ENCODE data around the gene PSMB7.

PSMB7 gene

GRCh38 chr9:124355039-124355940 is 60.0 kb downstream of the PSMB7 start:
- H3K27me3 Mint-ChIP-seq, result no peaks in the 10 kb centered on the region
- H3K36me3 Mint-ChIP-seq (ENCODE audit: low read depth), result peaks cover 73% of the 10 kb centered on the region
- peaks cover 32% of the 10 kb centered on the region for H3K4me1 Mint-ChIP-seq (ENCODE audit: low read depth)
- peak overlapping the region; percentile 41 for H3K27ac Mint-ChIP-seq
- no peaks in the 10 kb centered on the region for H3K9me3 Mint-ChIP-seq
- no peak for DNase-seq
- H3K4me3 Mint-ChIP-seq, result no peak overlapping the region

- Mint-ChIP-seq H3K4me1 (ENCODE audit: low read depth) (peaks cover 24% of the 10 kb centered on the region), H3K4me3 (no peak overlapping the region), H3K27me3 (no peaks in the 10 kb centered on the region)
Observed at GRCh38 chr9:124354346-124355038, 60.8 kb downstream of the PSMB7 start.

GRCh38 chr9:124353811-124354274 is 61.4 kb downstream of the PSMB7 start:
- Mint-ChIP-seq H3K9me3 (no peaks in the 10 kb centered on the region), H3K27ac (peak overlapping the region; percentile 35), H3K27me3 (no peaks in the 10 kb centered on the region), H3K4me3 (no peak overlapping the region), H3K36me3 (ENCODE audit: low read depth) (peaks cover 88% of the 10 kb centered on the region), H3K4me1 (ENCODE audit: low read depth) (peaks cover 19% of the 10 kb centered on the region)
- DNase-seq, result no peak

More at GRCh38 chr9:124354346-124355038, 60.8 kb downstream of the PSMB7 start:
- peak overlapping the region; percentile 35 for H3K27ac Mint-ChIP-seq
- peaks cover 81% of the 10 kb centered on the region for H3K36me3 Mint-ChIP-seq (ENCODE audit: low read depth)
- no peaks in the 10 kb centered on the region for H3K9me3 Mint-ChIP-seq
- DNase-seq, result no peak

- no peak overlapping the region for H3K4me3 Mint-ChIP-seq
- H3K27me3 Mint-ChIP-seq, result no peaks in the 10 kb centered on the region
- no peaks in the 10 kb centered on the region for H3K9me3 Mint-ChIP-seq
- H3K4me1 Mint-ChIP-seq (ENCODE audit: low read depth), result peaks cover 14% of the 10 kb centered on the region
- no peak for DNase-seq
- H3K36me3 Mint-ChIP-seq (ENCODE audit: low read depth), result peaks cover 91% of the 10 kb centered on the region
- peak overlapping the region; percentile 76 for H3K27ac Mint-ChIP-seq
Observed at GRCh38 chr9:124353166-124353768, 62.0 kb downstream of the PSMB7 start.

- no peak for DNase-seq
- peaks cover 95% of the 10 kb centered on the region for H3K36me3 Mint-ChIP-seq (ENCODE audit: low read depth)
- no peaks in the 10 kb centered on the region for H3K27me3 Mint-ChIP-seq
- H3K4me1 Mint-ChIP-seq (ENCODE audit: low read depth), result peaks cover 8% of the 10 kb centered on the region
- no peaks in the 10 kb centered on the region for H3K9me3 Mint-ChIP-seq
- no peak overlapping the region for H3K4me3 Mint-ChIP-seq
- peak overlapping the region; percentile 76 for H3K27ac Mint-ChIP-seq
Observed at GRCh38 chr9:124352616-124353015, 62.6 kb downstream of the PSMB7 start.

GRCh38 chr9:124351672-124352468 is 63.4 kb downstream of the PSMB7 start:
- peak overlapping the region; percentile 76 for H3K27ac Mint-ChIP-seq
- peaks cover 96% of the 10 kb centered on the region for H3K36me3 Mint-ChIP-seq (ENCODE audit: low read depth)
- DNase-seq, result no peak
- peaks cover under 1% of the 10 kb centered on the region for H3K4me1 Mint-ChIP-seq (ENCODE audit: low read depth)
- no peaks in the 10 kb centered on the region for H3K27me3 Mint-ChIP-seq
- H3K9me3 Mint-ChIP-seq, result no peaks in the 10 kb centered on the region
- no peak overlapping the region for H3K4me3 Mint-ChIP-seq

- Mint-ChIP-seq H3K4me3 (no peak overlapping the region), H3K27me3 (no peaks in the 10 kb centered on the region), H3K27ac (peak overlapping the region; percentile 15), H3K9me3 (no peaks in the 10 kb centered on the region), H3K4me1 (ENCODE audit: low read depth) (no peaks in the 10 kb centered on the region), H3K36me3 (ENCODE audit: low read depth) (peaks cover 86% of the 10 kb centered on the region)
- DNase-seq, result peak; percentile 28
Observed at GRCh38 chr9:124350494-124351263, 64.6 kb downstream of the PSMB7 start.

- no peak overlapping the region for H3K4me3 Mint-ChIP-seq
- H3K9me3 Mint-ChIP-seq, result no peaks in the 10 kb centered on the region
- peaks cover 86% of the 10 kb centered on the region for H3K36me3 Mint-ChIP-seq (ENCODE audit: low read depth)
- H3K27me3 Mint-ChIP-seq, result no peaks in the 10 kb centered on the region
- DNase-seq, result peak; percentile 17
- no peaks in the 10 kb centered on the region for H3K4me1 Mint-ChIP-seq (ENCODE audit: low read depth)
- H3K27ac Mint-ChIP-seq, result no peak overlapping the region
Observed at GRCh38 chr9:124349675-124350493, 65.4 kb downstream of the PSMB7 start.

GRCh38 chr9:124349267-124349666 is 66.0 kb downstream of the PSMB7 start:
- no peak overlapping the region for H3K4me3 Mint-ChIP-seq

GRCh38 chr9:124348831-124349230 is 66.4 kb downstream of the PSMB7 start:
- H3K36me3 Mint-ChIP-seq (ENCODE audit: low read depth), result peaks cover 76% of the 10 kb centered on the region
- peak; percentile 29 for DNase-seq
- H3K27ac Mint-ChIP-seq, result peak overlapping the region; percentile 33
- H3K4me3 Mint-ChIP-seq, result no peak overlapping the region
- H3K9me3 Mint-ChIP-seq, result no peaks in the 10 kb centered on the region
- no peaks in the 10 kb centered on the region for H3K4me1 Mint-ChIP-seq (ENCODE audit: low read depth)
- H3K27me3 Mint-ChIP-seq, result no peaks in the 10 kb centered on the region

More at GRCh38 chr9:124349267-124349666, 66.0 kb downstream of the PSMB7 start:
- H3K36me3 Mint-ChIP-seq (ENCODE audit: low read depth), result peaks cover 80% of the 10 kb centered on the region
- H3K9me3 Mint-ChIP-seq, result no peaks in the 10 kb centered on the region
- DNase-seq, result no peak
- no peaks in the 10 kb centered on the region for H3K4me1 Mint-ChIP-seq (ENCODE audit: low read depth)
- no peaks in the 10 kb centered on the region for H3K27me3 Mint-ChIP-seq
- no peak overlapping the region for H3K27ac Mint-ChIP-seq

GRCh38 chr9:124348363-124348762 is 66.9 kb downstream of the PSMB7 start:
- Mint-ChIP-seq H3K27me3 (no peaks in the 10 kb centered on the region), H3K9me3 (no peaks in the 10 kb centered on the region), H3K36me3 (ENCODE audit: low read depth) (peaks cover 71% of the 10 kb centered on the region), H3K4me3 (no peak overlapping the region), H3K4me1 (ENCODE audit: low read depth) (no peaks in the 10 kb centered on the region), H3K27ac (peak overlapping the region; percentile 33)
- no peak for DNase-seq

GRCh38 chr9:124347968-124348358 is 67.3 kb downstream of the PSMB7 start:
- H3K9me3 Mint-ChIP-seq, result no peaks in the 10 kb centered on the region
- no peaks in the 10 kb centered on the region for H3K4me1 Mint-ChIP-seq (ENCODE audit: low read depth)
- H3K27ac Mint-ChIP-seq, result peak overlapping the region; percentile 33
- H3K36me3 Mint-ChIP-seq (ENCODE audit: low read depth), result peaks cover 67% of the 10 kb centered on the region
- no peak overlapping the region for H3K4me3 Mint-ChIP-seq
- DNase-seq, result no peak
- no peaks in the 10 kb centered on the region for H3K27me3 Mint-ChIP-seq

Measured in activated T-cell treated with anti-CD3 and anti-CD28 coated beads, Interleukin-2, amount 50 U/mL, for 24 hours (primary cell).